HG03108 (cell line): ENCODE data around the gene ERVV-1.
"Not testable (repeated sequence)": the region's sequence is repeated elsewhere in the genome, so short reads cannot be mapped to it uniquely, and the experiment has no call there.

Experiments used
- ATAC-seq: cut with Tn5 transposase; IDR thresholded peaks from one replicate; pipeline ENCODE4 v1.9.1; 2021; ENCODE audit warnings: moderate library complexity; ENCODE audit not compliant: unreplicated experiment

Gene ERVV-1

GRCh38 chr19:53013621-53014020 lies at the start of gene ERVV-1:
Gene ERVV-1, plus strand, starts transcription at chr19:53013921. Its CDS starts 170 bp downstream, at chr19:53014091.
- ATAC-seq, result no peak

- no peak for ATAC-seq
Measured at GRCh38 chr19:52967772-52968171, 45.9 kb upstream of the ERVV-1 start.

GRCh38 chr19:52981329-52981728 lies 32.4 kb upstream of the ERVV-1 start:
- no peak for ATAC-seq

- not testable (repeated sequence) for ATAC-seq
Measured at GRCh38 chr19:52983167-52983566, 30.6 kb upstream of the ERVV-1 start.

- no peak for ATAC-seq
Measured at GRCh38 chr19:52987221-52987620, 26.5 kb upstream of the ERVV-1 start.

GRCh38 chr19:52988506-52988905 lies 25.2 kb upstream of the ERVV-1 start:
- no peak for ATAC-seq

- ATAC-seq, result no peak
Measured at GRCh38 chr19:52990759-52991418, 22.8 kb upstream of the ERVV-1 start.

- no peak for ATAC-seq
Measured at GRCh38 chr19:52991484-52991883, 22.2 kb upstream of the ERVV-1 start.

- ATAC-seq, result no peak
Measured at GRCh38 chr19:52992109-52993004, 21.4 kb upstream of the ERVV-1 start.

GRCh38 chr19:52993342-52994178 lies 20.2 kb upstream of the ERVV-1 start:
- ATAC-seq, result no peak

GRCh38 chr19:52995711-52996110 lies 18.0 kb upstream of the ERVV-1 start:
- ATAC-seq, result no peak

- ATAC-seq, result no peak
Measured at GRCh38 chr19:52997975-52998374, 15.7 kb upstream of the ERVV-1 start.

GRCh38 chr19:53002479-53002878 lies 11.2 kb upstream of the ERVV-1 start:
- ATAC-seq, result no peak

GRCh38 chr19:53004242-53004641 lies 9.5 kb upstream of the ERVV-1 start:
- no peak for ATAC-seq

GRCh38 chr19:53007200-53007599 lies 6.5 kb upstream of the ERVV-1 start:
- no peak for ATAC-seq

- ATAC-seq, result no peak
Measured at GRCh38 chr19:53007606-53008005, 6.1 kb upstream of the ERVV-1 start.

GRCh38 chr19:53008061-53008778 lies 5.5 kb upstream of the ERVV-1 start:
- no peak for ATAC-seq

GRCh38 chr19:53010494-53010893 lies 3.2 kb upstream of the ERVV-1 start:
- no peak for ATAC-seq

GRCh38 chr19:53012006-53012405 lies 1.7 kb upstream of the ERVV-1 start:
- ATAC-seq, result no peak

GRCh38 chr19:53015159-53015558 lies 1.4 kb downstream of the ERVV-1 start:
- ATAC-seq, result no peak

GRCh38 chr19:53015730-53016129 lies 2.0 kb downstream of the ERVV-1 start:
- ATAC-seq, result no peak
